ENCODE measurements around the gene GUSB. TPM values are rescaled to one million over a fixed set of nuclear protein-coding genes. Genes with fewer than 3 reads are reported as not detected.

Gene GUSB
- total and polyA plus RNA-seq, 9 of the 15 experiments (the other 6 are each of a cell fraction or from before 2014, with no cell fraction given), result 22.7 to 102 (median 60.1) TPM

DNA sequence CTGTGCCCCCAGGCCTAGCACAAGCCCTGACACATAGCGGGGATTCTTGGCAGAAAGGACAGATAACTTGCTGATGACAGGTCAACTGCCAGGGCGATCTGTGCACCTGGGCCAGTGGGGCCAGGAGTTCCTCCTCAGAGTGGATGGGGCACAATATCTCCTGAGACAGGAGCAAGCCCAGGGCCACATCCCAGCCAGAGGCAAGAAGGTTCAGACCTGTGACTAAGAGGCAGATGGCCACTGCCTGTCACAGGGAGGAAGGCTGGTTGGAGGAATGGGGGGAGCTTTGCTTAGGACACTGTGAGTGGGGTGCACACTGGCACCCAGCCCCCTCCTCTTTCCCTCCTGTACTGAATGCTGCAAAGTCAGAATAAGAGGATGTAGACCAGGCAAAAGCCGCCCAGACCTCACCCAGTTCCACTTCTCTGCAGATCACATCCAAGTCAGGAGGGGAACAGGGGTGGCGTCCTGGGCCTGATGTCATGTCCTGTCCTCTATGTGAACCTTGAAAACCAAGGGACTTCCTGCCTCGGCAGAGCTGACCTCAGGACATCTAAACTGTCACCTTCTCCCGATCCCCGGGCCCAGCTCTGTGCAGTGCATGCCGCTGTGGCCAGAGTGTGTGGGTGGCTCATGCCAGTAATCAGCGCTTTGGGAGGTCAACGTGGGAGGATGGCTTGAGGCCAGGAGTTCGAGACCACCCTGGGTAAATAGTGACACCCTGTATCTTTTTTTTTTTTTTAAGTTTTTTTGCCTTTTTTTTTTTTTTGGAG lies 1.3 kb downstream of the GUSB start (continued):
- TF ChIP-seq, protein P1, sequence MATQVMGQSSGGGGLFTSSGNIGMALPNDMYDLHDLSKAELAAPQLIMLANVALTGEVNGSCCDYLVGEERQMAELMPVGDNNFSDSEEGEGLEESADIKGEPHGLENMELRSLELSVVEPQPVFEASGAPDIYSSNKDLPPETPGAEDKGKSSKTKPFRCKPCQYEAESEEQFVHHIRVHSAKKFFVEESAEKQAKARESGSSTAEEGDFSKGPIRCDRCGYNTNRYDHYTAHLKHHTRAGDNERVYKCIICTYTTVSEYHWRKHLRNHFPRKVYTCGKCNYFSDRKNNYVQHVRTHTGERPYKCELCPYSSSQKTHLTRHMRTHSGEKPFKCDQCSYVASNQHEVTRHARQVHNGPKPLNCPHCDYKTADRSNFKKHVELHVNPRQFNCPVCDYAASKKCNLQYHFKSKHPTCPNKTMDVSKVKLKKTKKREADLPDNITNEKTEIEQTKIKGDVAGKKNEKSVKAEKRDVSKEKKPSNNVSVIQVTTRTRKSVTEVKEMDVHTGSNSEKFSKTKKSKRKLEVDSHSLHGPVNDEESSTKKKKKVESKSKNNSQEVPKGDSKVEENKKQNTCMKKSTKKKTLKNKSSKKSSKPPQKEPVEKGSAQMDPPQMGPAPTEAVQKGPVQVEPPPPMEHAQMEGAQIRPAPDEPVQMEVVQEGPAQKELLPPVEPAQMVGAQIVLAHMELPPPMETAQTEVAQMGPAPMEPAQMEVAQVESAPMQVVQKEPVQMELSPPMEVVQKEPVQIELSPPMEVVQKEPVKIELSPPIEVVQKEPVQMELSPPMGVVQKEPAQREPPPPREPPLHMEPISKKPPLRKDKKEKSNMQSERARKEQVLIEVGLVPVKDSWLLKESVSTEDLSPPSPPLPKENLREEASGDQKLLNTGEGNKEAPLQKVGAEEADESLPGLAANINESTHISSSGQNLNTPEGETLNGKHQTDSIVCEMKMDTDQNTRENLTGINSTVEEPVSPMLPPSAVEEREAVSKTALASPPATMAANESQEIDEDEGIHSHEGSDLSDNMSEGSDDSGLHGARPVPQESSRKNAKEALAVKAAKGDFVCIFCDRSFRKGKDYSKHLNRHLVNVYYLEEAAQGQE (IDR thresholded peaks at IDR 0.05; ENCODE audit: borderline replicate concordance), result 0 out of 2 replicates have a peak, but pooled peaks have one; percentile 14
- TF ChIP-seq, protein P1 (CRISPR knock-in tag; IDR thresholded peaks at IDR 0.05; ENCODE audit: low read depth), result no peak
- TF ChIP-seq HDAC2 (IDR thresholded peaks at IDR 0.05) (peak; percentile 36; the same call in 1 of the 2 replicates), CTBP1 (IDR thresholded peaks at IDR 0.05; ENCODE audit: borderline replicate concordance) (0 out of 2 replicates have a peak, but pooled peaks have one; percentile 24), HMG20B (CRISPR knock-in tag; IDR thresholded peaks at IDR 0.05) (no peak), DPF2 (IDR thresholded peaks at IDR 0.05) (peak; percentile 81), RBBP5 (IDR thresholded peaks at IDR 0.05; ENCODE audit: borderline replicate concordance, insufficient read depth, low read length, poor library complexity, severe bottlenecking) (no peak), MBD2 (IDR thresholded peaks at IDR 0.05; ENCODE audit: borderline replicate concordance, low read depth) (no peak), GABPB1 (CRISPR knock-in tag; IDR thresholded peaks at IDR 0.05) (peak; percentile 59; the same call in 1 of the 2 replicates), TAF1 (IDR thresholded peaks at IDR 0.05; ENCODE audit: control insufficient read depth, extremely low read depth, insufficient read depth, low read length, severe bottlenecking) (peak; percentile 83), BCOR (IDR thresholded peaks at IDR 0.05) (peak; percentile 71; the same call in 1 of the 2 replicates), NCOA1 (IDR thresholded peaks at IDR 0.05; ENCODE audit: low read depth) (peak; percentile 33; the same call in 1 of the 2 replicates), GATA2 (CRISPR knock-in tag; IDR thresholded peaks at IDR 0.05) (no peak), HNRNPLL (IDR thresholded peaks at IDR 0.05; ENCODE audit: low read depth, low read length, poor library complexity, severe bottlenecking) (no peak), ATF7 (IDR thresholded peaks at IDR 0.05) (peak; percentile 74), GABPA (tag; conservative IDR thresholded peaks at IDR 0.05; ENCODE audit: low read depth) (peak; percentile 82)
- TF ChIP-seq, protein P2, sequence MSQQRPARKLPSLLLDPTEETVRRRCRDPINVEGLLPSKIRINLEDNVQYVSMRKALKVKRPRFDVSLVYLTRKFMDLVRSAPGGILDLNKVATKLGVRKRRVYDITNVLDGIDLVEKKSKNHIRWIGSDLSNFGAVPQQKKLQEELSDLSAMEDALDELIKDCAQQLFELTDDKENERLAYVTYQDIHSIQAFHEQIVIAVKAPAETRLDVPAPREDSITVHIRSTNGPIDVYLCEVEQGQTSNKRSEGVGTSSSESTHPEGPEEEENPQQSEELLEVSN (IDR thresholded peaks at IDR 0.05; ENCODE audit: borderline replicate concordance in 1 of 2, extremely low read depth in 1 of 2, insufficient read depth in 1 of 2, insufficient read length in 1 of 2, low read depth in 1 of 2, low read length in 1 of 2, poor library complexity in 1 of 2, severe bottlenecking in 1 of 2), result peak in 1 of 2 experiments; percentile 25

Measured in K562 (cell line).